ENCODE data around the gene SMIM20.

- TF ChIP-seq MAX (IDR thresholded peaks at IDR 0.05), result no peak
- TF ChIP-seq RAD21 (IDR thresholded peaks at IDR 0.05; ENCODE audit: low read depth), result no peak
- no peak for TF ChIP-seq ZBTB7A (IDR thresholded peaks at IDR 0.05; ENCODE audit: low read depth)
- TF ChIP-seq EP300 (IDR thresholded peaks at IDR 0.05; ENCODE audit: borderline replicate concordance), result no peak
- TF ChIP-seq CREB1 (IDR thresholded peaks at IDR 0.05; ENCODE audit: low read depth), result no peak
Observed at GRCh38 chr4:25956260-25956659, 42.2 kb downstream of the SMIM20 start.

Measured in Ishikawa (cell line).